Measurements from ENCODE around the gene CPEB3. TPM values are rescaled to one million over a fixed set of nuclear protein-coding genes. Genes with fewer than 3 reads are reported as not detected.

The CPEB3 gene
- total RNA-seq, 1 donor from 2014 or later, result 13.6 TPM

GRCh38 chr10:92208736-92209135, 82.1 kb downstream of the CPEB3 start:
- peaks cover 40% of the 10 kb centered on the region for H3K4me1 ChIP-seq
- no peaks in the 10 kb centered on the region for H3K27me3 ChIP-seq (ENCODE audit: low read depth)
- DNase-seq, result no peak
- TF ChIP-seq CTCF (IDR thresholded peaks at IDR 0.05; ENCODE audit: borderline replicate concordance), result no peak
- intact Hi-C loops (cut with micrococcal nuclease), result no loop called here
- peak overlapping the region; percentile 2 for H3K27ac ChIP-seq (replicated peaks)
- no peaks in the 10 kb centered on the region for H3K9me3 ChIP-seq (replicated peaks)
- H3K36me3 ChIP-seq, result peaks cover 8% of the 10 kb centered on the region
- no peak overlapping the region for H3K4me3 ChIP-seq

- H3K27me3 ChIP-seq (ENCODE audit: low read depth), result no peaks in the 10 kb centered on the region
- intact Hi-C loops (cut with micrococcal nuclease), result no loop called here
- TF ChIP-seq CTCF (IDR thresholded peaks at IDR 0.05; ENCODE audit: borderline replicate concordance), result no peak
- H3K9me3 ChIP-seq (replicated peaks), result no peaks in the 10 kb centered on the region
- H3K27ac ChIP-seq (replicated peaks), result no peak overlapping the region
- H3K4me1 ChIP-seq, result peaks cover 40% of the 10 kb centered on the region
- H3K36me3 ChIP-seq, result peaks cover 8% of the 10 kb centered on the region
- DNase-seq, result no peak
- H3K4me3 ChIP-seq, result no peak overlapping the region
Measured at GRCh38 chr10:92208157-92208720, 82.6 kb downstream of the CPEB3 start.

GRCh38 chr10:92207061-92207460, 83.8 kb downstream of the CPEB3 start:
- intact Hi-C loops (cut with micrococcal nuclease), result no loop called here
- no peaks in the 10 kb centered on the region for H3K9me3 ChIP-seq (replicated peaks)
- no peak for TF ChIP-seq CTCF (IDR thresholded peaks at IDR 0.05; ENCODE audit: borderline replicate concordance)
- H3K4me3 ChIP-seq, result no peak overlapping the region
- H3K27ac ChIP-seq (replicated peaks), result no peak overlapping the region
- peaks cover 8% of the 10 kb centered on the region for H3K36me3 ChIP-seq
- peaks cover 40% of the 10 kb centered on the region for H3K4me1 ChIP-seq
- no peak for DNase-seq
- no peaks in the 10 kb centered on the region for H3K27me3 ChIP-seq (ENCODE audit: low read depth)

GRCh38 chr10:92203919-92204623, 86.8 kb downstream of the CPEB3 start:
- TF ChIP-seq CTCF (IDR thresholded peaks at IDR 0.05; ENCODE audit: borderline replicate concordance), result no peak
- no peak for DNase-seq
- intact Hi-C loops (cut with micrococcal nuclease), result no loop called here
- H3K4me1 ChIP-seq, result peaks cover 32% of the 10 kb centered on the region
- H3K36me3 ChIP-seq, result peaks cover 8% of the 10 kb centered on the region
- H3K27me3 ChIP-seq (ENCODE audit: low read depth), result no peaks in the 10 kb centered on the region
- H3K9me3 ChIP-seq (replicated peaks), result no peaks in the 10 kb centered on the region
- H3K4me3 ChIP-seq, result no peak overlapping the region
- H3K27ac ChIP-seq (replicated peaks), result no peak overlapping the region

GRCh38 chr10:92202536-92202935, 88.3 kb downstream of the CPEB3 start:
- H3K9me3 ChIP-seq (replicated peaks), result no peaks in the 10 kb centered on the region
- H3K27ac ChIP-seq (replicated peaks), result no peak overlapping the region
- DNase-seq, result no peak
- H3K27me3 ChIP-seq (ENCODE audit: low read depth), result no peaks in the 10 kb centered on the region
- peaks cover 29% of the 10 kb centered on the region for H3K4me1 ChIP-seq
- H3K4me3 ChIP-seq, result no peak overlapping the region
- H3K36me3 ChIP-seq, result peaks cover 6% of the 10 kb centered on the region
- TF ChIP-seq CTCF (IDR thresholded peaks at IDR 0.05; ENCODE audit: borderline replicate concordance), result no peak
- intact Hi-C loops (cut with micrococcal nuclease), result no loop called here

Data from left ventricle myocardium inferior (tissue), 1 donor.